GM23248 (cell line): ENCODE results near the gene KHDRBS2. TPM values are rescaled to one million over a fixed set of nuclear protein-coding genes. Genes with fewer than 3 reads are reported as not detected.

Source experiments
- DNase-seq: peaks from one replicate; pipeline ENCODE4 v3.0.0-alpha.2; 2015
- H2AFZ ChIP-seq: fragments of 200-600 bp; sonication (generic); 2 replicates; pipeline ENCODE4 v1.6.1; 2016; ENCODE audit warnings: antibody characterized with exemption
- H3F3A ChIP-seq: fragments of 200-600 bp; sonication (generic); 2 replicates; pipeline ENCODE4 v1.6.1; 2016; ENCODE audit warnings: mild to moderate bottlenecking, antibody characterized with exemption, mixed run types; ENCODE audit not compliant: insufficient read depth
- H3K27ac ChIP-seq: fragments of 200-600 bp; sonication (generic); 2 replicates; pipeline ENCODE4 v1.5.1; 2016; ENCODE audit warnings: mild to moderate bottlenecking
- H3K27me3 ChIP-seq: fragments of 200-600 bp; sonication (generic); replicated peaks from 2 replicates; pipeline ENCODE4 v1.6.1; 2016; ENCODE audit warnings: mild to moderate bottlenecking; ENCODE audit not compliant: insufficient read depth
- H3K36me3 ChIP-seq: fragments of 200-600 bp; sonication (generic); 2 replicates; pipeline ENCODE4 v1.6.1; 2016; ENCODE audit warnings: low read depth, mild to moderate bottlenecking
- H3K4me1 ChIP-seq: fragments of 200-600 bp; sonication (generic); 2 replicates; pipeline ENCODE4 v1.6.1; 2016; ENCODE audit warnings: mild to moderate bottlenecking; ENCODE audit not compliant: insufficient read depth
- H3K4me2 ChIP-seq: fragments of 200-600 bp; sonication (generic); one replicate; pipeline ENCODE4 v1.6.1; 2016; ENCODE audit warnings: mild to moderate bottlenecking; ENCODE audit not compliant: unreplicated experiment
- H3K4me3 ChIP-seq: fragments of 200-600 bp; sonication (generic); 2 replicates; pipeline ENCODE4 v1.5.1; 2016; ENCODE audit warnings: mild to moderate bottlenecking
- H3K79me2 ChIP-seq: fragments of 200-600 bp; sonication (generic); 2 replicates; pipeline ENCODE4 v1.6.1; 2016; ENCODE audit warnings: mild to moderate bottlenecking; ENCODE audit not compliant: insufficient read depth
- H3K9ac ChIP-seq: fragments of 200-600 bp; sonication (generic); 2 replicates; pipeline ENCODE4 v1.6.1; 2016; ENCODE audit warnings: mild to moderate bottlenecking
- H3K9me2 ChIP-seq: fragments of 200-600 bp; sonication (generic); 2 replicates; pipeline ENCODE4 v1.6.1; 2016; ENCODE audit warnings: mixed run types, mild to moderate bottlenecking, moderate library complexity; ENCODE audit not compliant: insufficient read depth
- H3K9me3 ChIP-seq: fragments of 200-600 bp; sonication (generic); one replicate; pipeline ENCODE4 v1.6.1; 2017; ENCODE audit warnings: low read depth
- H4K20me1 ChIP-seq: fragments of 200-600 bp; sonication (generic); 2 replicates; pipeline ENCODE4 v1.6.0; 2016; ENCODE audit not compliant: insufficient read depth
- EZH2 ChIP-seq: fragments of 200-600 bp; sonication (generic); IDR thresholded peaks from 2 replicates; pipeline ENCODE4 v1.6.1; 2018; ENCODE audit warnings: antibody characterized with exemption, mild to moderate bottlenecking; ENCODE audit not compliant: insufficient read depth, poor library complexity, severe bottlenecking
- EZH2phosphoT487 ChIP-seq: fragments of 200-600 bp; sonication (generic); IDR thresholded peaks from 2 replicates; pipeline ENCODE4 v1.6.1; 2018; ENCODE audit warnings: antibody characterized with exemption, moderate library complexity, mild to moderate bottlenecking, low read depth; ENCODE audit not compliant: insufficient read depth
- WGBS, 2 experiments: methylation state at CpG; one replicate each; pipeline ENCODE4 v1.1.6; 2015 to 2017; ENCODE audit warnings: low lambda C conversion rate in 2 of 2, low coverage in 1 of 2; ENCODE audit errors: missing lambda C conversion rate in 2 of 2; 5-methylcytosine and 5-hydroxymethylcytosine counted together
- in situ Hi-C: fragments of 300-500 bp; cut with MboI; formaldehyde crosslinking; loops from 2 replicates; pipeline ENCODE4 v1.15.0; 2020
- polyA plus RNA-seq: library from polyadenylated mRNA; unstranded; fragments of >200 nt; fragmentation: Nextera tagmentation; extraction: Ambion mirVana; gene quantifications from 2 replicates; pipeline ENCODE4 v1.2.1, GENCODE V29; 2016
- total RNA-seq: library from RNA; depleted of rRNA; stranded (reverse); fragments of >200 nt; shearing (Covaris generic); gene quantifications from 2 replicates; pipeline ENCODE4 v1.2.3, GENCODE V29; 2014

The KHDRBS2 gene
- total and polyA plus RNA-seq, 2 experiments from 2014 or later, result not detected

DNA sequence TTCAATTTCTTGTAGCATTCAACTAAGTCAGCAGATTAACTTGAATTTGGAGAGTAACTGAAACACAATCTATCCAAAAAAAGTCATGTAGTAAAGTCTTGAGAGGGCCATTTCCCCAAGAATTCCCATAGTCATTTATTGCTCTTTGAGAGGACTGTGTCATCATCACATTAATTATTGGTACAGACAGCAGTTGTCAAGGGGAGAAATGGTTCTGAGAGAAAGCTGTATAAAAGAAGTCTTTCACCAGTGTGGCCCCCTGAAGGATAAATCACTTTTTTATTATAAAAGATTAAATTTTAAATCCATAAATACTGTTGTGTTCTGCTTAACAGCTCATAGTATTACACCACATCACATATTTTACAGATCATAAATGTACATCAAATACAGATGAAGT is 111.5 kb downstream of the KHDRBS2 start:
- H4K20me1 ChIP-seq, result no peaks in the 10 kb centered on the region
- in situ Hi-C loops, result no loop called here

DNA sequence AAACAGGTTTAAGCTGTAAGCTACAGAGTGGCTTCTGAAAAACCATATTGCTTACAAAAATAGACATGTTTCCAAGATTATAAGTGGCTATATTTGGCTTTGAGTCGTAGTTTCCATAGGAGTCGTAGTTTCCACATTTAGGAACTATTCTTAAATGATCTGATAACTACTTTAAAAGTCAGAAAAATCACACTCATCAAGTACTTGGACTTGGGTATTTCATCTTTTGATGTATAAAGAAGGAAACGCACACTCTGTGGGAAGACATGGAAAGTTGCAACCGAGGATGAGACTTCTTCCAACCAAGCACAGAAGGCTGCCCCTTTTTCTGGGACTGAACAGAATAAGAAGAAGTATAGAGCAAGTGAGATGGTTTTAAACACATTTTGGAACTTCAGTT is 118.3 kb downstream of the KHDRBS2 start:
- in situ Hi-C loops, result no loop called here
- 12 to 16% methylated on average over 4 of the region's 4 CpGs for WGBS, 2 experiments

More for the DNA sequence above, 111.5 kb downstream of the KHDRBS2 start:
- no peak overlapping the region for H3K4me3 ChIP-seq
- no peaks in the 10 kb centered on the region for H3K27me3 ChIP-seq
- no peak overlapping the region for H2AFZ ChIP-seq
- H3K9me2 ChIP-seq, result no peaks in the 10 kb centered on the region
- no peak overlapping the region for H3K4me2 ChIP-seq
- H3F3A ChIP-seq, result no peaks in the 10 kb centered on the region
- DNase-seq, result no peak
- H3K36me3 ChIP-seq, result no peaks in the 10 kb centered on the region
- H3K79me2 ChIP-seq, result no peaks in the 10 kb centered on the region
- no peaks in the 10 kb centered on the region for H3K4me1 ChIP-seq
- H3K27ac ChIP-seq, result no peak overlapping the region
- H3K9ac ChIP-seq, result no peak overlapping the region
- TF ChIP-seq EZH2, result no peak
- no peak for TF ChIP-seq EZH2phosphoT487
- no peaks in the 10 kb centered on the region for H3K9me3 ChIP-seq

DNA sequence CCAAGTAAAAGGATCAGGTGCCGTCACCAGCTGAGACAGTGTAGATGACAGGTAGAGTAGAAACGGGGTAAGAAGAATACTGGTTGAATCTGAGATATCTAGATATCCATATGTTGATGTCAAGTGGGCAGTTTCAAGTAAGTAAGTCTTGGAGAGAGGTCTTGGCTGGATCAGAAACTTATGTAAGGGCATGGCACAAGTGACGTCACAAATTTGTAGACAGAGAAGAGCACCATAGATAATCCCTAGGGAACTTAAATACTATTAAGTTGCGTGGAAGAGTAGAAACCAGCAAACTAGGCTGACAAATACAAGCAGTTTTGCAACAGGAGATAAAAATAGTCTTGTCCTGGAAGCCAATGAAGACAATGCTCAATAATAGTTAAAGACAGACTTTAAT is 123.2 kb downstream of the KHDRBS2 start:
- no peak overlapping the region for H3K9ac ChIP-seq
- H3K27me3 ChIP-seq, result no peaks in the 10 kb centered on the region
- in situ Hi-C loops, result no loop called here
- H2AFZ ChIP-seq, result no peak overlapping the region
- H3K9me3 ChIP-seq, result no peaks in the 10 kb centered on the region
- H3K9me2 ChIP-seq, result no peaks in the 10 kb centered on the region
- H4K20me1 ChIP-seq, result no peaks in the 10 kb centered on the region
- no peaks in the 10 kb centered on the region for H3K79me2 ChIP-seq
- no peaks in the 10 kb centered on the region for H3K4me1 ChIP-seq
- no peak overlapping the region for H3K27ac ChIP-seq
- H3K4me3 ChIP-seq, result no peak overlapping the region
- H3K4me2 ChIP-seq, result no peak overlapping the region
- TF ChIP-seq EZH2phosphoT487, result no peak
- TF ChIP-seq EZH2, result no peak
- DNase-seq, result no peak
- WGBS, 2 experiments, result 23 to 25% methylated on average over 4 of the region's 4 CpGs
- H3K36me3 ChIP-seq, result no peaks in the 10 kb centered on the region
- H3F3A ChIP-seq, result no peaks in the 10 kb centered on the region

More for the DNA sequence above, 118.3 kb downstream of the KHDRBS2 start:
- H3K4me1 ChIP-seq, result no peaks in the 10 kb centered on the region
- no peak overlapping the region for H3K4me2 ChIP-seq
- H3K79me2 ChIP-seq, result no peaks in the 10 kb centered on the region
- DNase-seq, result no peak
- no peaks in the 10 kb centered on the region for H3F3A ChIP-seq
- TF ChIP-seq EZH2 (no peak), EZH2phosphoT487 (no peak)
- no peak overlapping the region for H3K4me3 ChIP-seq
- H3K36me3 ChIP-seq, result no peaks in the 10 kb centered on the region
- no peak overlapping the region for H2AFZ ChIP-seq
- no peaks in the 10 kb centered on the region for H3K27me3 ChIP-seq
- H3K9me3 ChIP-seq, result no peaks in the 10 kb centered on the region
- H3K27ac ChIP-seq, result no peak overlapping the region
- H3K9me2 ChIP-seq, result no peaks in the 10 kb centered on the region
- no peak overlapping the region for H3K9ac ChIP-seq
- no peaks in the 10 kb centered on the region for H4K20me1 ChIP-seq

DNA sequence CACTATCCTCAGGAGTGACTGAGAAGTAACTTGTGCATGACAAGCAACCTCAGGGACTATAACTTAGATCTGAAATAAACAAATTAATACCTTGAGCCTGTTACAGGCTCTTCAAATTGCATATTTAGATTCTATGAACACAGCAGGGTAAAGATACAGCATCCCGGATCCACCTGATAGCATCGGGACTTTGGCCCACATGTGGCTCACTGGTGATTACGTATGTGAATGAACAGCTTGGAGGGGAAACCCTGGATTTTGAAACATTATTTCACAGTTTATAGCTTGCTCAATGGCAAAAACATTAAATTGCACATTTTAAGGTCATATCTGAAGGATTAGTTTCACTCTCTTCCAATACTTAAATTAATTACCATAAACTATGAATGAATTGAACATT is 133.2 kb downstream of the KHDRBS2 start:
- Histone ChIP-seq H3K4me1 (no peaks in the 10 kb centered on the region), H3K27me3 (no peaks in the 10 kb centered on the region), H2AFZ (no peak overlapping the region), H3K9me3 (no peaks in the 10 kb centered on the region), H3K9ac (no peak overlapping the region), H3K36me3 (no peaks in the 10 kb centered on the region), H3K4me3 (no peak overlapping the region), H3F3A (no peaks in the 10 kb centered on the region), H3K9me2 (no peaks in the 10 kb centered on the region), H3K27ac (no peak overlapping the region), H3K4me2 (no peak overlapping the region), H3K79me2 (no peaks in the 10 kb centered on the region), H4K20me1 (no peaks in the 10 kb centered on the region)
- DNase-seq, result no peak
- no peak for TF ChIP-seq EZH2
- no peak for TF ChIP-seq EZH2phosphoT487
- 33 to 54% methylated on average over 3 of the region's 3 CpGs for WGBS, 2 experiments
- in situ Hi-C loops, result no loop called here

DNA sequence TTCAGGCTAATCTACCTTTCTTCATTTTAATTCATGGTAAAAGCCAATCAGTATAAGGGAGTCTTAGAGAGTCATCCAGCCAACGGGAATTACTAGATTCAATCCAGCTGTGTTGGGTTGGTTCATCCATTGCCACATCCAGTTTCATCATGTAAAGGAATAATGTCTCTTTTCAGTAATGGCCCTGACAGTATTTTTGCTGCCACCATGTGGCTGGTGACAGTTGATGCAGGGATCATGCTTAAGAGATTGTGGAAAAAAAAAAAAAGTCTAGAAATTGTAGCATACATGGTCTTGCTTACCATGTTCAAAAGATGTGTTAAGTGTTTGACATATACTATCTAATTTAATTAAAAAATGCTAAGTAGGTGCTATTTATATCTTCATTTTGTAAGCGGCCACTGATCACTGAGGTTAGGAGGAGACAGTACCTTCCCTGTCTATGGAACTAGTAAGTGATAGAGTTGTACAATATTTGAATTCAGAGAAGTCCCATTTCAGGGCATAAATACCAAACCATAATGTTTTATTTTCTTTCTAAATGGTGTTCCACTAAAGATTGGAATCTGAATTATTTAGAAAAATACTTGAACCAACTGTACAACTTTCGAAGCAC is 135.9 kb downstream of the KHDRBS2 start:
- H3K79me2 ChIP-seq, result no peaks in the 10 kb centered on the region
- no peaks in the 10 kb centered on the region for H3K9me3 ChIP-seq
- no peak for TF ChIP-seq EZH2
- TF ChIP-seq EZH2phosphoT487, result no peak
- in situ Hi-C loops, result no loop called here
- no peaks in the 10 kb centered on the region for H3K9me2 ChIP-seq
- peak; percentile 69 for DNase-seq
- no peaks in the 10 kb centered on the region for H3K36me3 ChIP-seq
- H3F3A ChIP-seq, result no peaks in the 10 kb centered on the region
- H3K9ac ChIP-seq, result no peak overlapping the region
- H3K27ac ChIP-seq, result no peak overlapping the region
- H4K20me1 ChIP-seq, result no peaks in the 10 kb centered on the region
- H3K4me3 ChIP-seq, result no peak overlapping the region
- H3K4me2 ChIP-seq, result no peak overlapping the region
- H3K4me1 ChIP-seq, result no peaks in the 10 kb centered on the region
- H2AFZ ChIP-seq, result no peak overlapping the region
- no peaks in the 10 kb centered on the region for H3K27me3 ChIP-seq
- WGBS, 2 experiments, result 25 to 33% methylated on average over 3 of the region's 3 CpGs
